Hair follicular keratinocyte (primary cell): Measurements from ENCODE around the gene OARD1. TPM values are rescaled to one million over a fixed set of nuclear protein-coding genes. Genes with fewer than 3 reads are reported as not detected.

Source experiments
- total RNA-seq: library from RNA; depleted of rRNA; stranded (reverse); fragments of >200 nt; gene quantifications from 2 replicates; pipeline ENCODE4 v1.2.3, GENCODE V29; 2015

The OARD1 gene, protein sequence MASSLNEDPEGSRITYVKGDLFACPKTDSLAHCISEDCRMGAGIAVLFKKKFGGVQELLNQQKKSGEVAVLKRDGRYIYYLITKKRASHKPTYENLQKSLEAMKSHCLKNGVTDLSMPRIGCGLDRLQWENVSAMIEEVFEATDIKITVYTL
- total RNA-seq: 10.2 and 16.3 TPM in 2 replicates

DNA sequence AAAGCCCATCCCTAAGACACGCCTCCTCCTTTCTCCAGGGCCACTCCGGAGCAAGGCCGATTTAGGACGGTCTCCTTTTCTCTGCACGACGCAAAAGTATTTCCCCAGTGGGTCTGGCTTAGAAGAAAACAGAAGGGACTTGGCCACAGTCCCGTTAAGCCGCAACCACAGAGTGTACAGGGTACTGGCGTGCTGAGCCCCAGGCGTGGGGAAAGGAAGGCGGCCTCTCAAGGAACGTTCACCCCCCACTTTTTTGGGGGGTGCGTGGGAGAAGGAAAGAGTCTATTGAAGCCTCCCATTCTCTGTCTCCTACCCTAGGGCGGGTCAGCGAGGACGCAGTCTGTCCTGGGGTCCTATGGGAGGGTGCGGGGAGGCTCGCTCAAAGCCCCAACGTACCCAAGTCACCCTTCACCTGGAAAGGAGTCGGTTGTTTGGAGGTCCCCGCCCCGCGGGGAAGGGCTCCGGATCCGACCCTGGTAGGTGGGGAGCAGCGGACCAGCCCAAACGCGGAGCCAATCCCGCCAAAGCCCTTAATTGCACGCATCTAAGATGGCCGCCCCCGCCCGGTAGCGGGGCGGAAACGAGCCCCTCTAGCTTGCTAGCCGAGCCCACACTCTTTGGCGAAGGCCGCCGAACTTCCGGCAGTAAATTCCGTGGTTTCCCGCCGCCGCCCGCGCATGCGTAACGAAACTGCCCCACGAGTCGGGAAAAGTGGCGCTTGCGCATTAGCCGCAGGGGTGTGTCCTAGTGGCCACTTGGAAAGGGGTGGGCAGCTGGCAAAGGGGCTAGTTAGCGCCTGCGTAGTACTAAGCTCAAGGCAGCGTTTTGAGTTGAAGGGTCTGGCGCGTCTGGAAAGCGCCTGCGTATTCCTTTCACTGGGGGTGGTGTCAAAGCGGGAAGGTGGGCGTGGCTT is at the start of gene OARD1:
TSS of gene OARD1 (minus strand) at position 434 of the 913 bp plus-strand sequence. CDS start 722 bp downstream, outside the sequence.

DNA sequence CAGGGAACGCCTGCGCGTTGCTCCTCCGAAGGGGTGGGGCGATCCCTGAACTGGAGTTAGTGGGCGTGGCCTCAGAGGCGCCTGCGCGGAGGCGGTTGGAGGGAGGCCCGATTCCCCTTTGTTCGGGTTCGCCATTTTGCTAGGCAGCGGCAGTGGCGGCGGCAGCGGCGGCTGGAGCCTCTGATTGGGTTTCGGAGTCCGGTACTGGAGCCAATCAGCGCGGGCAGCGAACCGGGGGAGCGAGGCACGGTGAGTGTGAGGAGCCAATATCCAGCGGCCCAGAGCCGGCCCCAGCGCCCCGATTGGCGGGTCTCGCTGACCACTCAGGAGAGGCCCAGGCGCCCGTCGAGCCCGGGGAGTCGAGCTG is 663 bp upstream of the OARD1 start, which contains the start of gene NFYA:
TSS of gene NFYA (plus strand) at position 139 of the 367 bp plus-strand sequence. CDS start 6,116 bp downstream, outside the sequence.

DNA sequence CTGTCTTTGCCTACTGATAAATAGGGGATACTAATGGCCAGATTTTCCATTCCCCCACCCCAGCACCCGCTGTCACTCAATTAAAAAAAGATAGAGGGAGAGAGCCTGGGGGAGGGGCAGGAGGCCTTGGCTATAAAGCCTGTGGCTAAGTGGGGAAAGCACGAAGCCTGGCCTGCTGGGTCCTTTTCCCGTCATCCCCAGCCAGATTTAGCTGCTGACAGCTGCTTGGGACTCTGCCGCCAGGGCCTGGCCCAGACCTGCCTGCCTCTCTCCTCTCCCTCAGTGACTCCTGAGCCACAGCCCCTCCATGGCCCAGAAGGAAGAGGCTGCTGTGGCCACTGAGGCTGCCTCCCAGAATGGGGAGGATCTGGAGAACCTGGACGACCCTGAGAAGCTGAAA is 19.1 kb downstream of the OARD1 start, which contains the start of gene APOBEC2:
TSS of gene APOBEC2 (plus strand) at position 162 of the 400 bp plus-strand sequence. CDS start at position 308, 146 bp downstream.

DNA sequence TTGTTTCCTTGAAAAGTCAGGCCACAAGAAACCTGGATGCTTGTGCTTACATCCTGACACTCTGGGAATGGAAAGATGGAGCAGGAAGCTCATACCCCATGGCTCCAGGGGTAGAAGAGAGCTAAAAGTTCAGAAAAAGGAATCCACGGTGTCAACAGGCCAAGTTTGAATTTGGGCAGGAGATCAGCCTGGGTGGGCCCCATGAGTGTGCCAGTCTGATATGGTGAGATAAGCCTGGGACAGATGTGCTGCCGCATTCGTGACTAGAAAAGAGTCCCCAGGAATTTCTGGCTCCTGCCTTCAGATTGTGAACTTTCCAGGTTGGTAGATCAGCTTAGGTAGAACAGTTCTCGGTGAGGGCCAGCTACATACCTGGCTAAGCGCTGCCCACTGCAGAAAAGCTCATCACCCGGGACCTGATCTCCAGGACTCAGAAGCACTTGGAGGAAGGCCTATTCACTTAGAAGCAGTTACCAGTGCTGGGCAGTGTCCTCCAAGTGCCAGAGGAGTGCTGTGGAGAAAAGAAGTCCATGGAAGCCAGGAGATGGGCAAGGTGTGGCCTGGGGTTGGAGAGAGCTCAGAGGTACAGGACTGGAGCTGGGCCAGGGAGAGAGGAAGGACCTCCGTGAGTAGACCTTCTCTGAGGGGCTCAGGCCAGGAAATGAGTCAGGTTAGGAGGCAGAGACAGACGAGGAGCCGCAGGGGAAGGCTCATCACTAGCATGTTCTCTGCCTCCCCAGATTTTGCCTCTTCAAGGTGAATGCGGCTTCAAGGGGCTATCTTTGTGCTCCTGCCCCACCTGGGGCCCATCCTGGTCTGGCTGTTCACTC is 29.7 kb downstream of the OARD1 start, which contains the start of gene TSPO2:
TSS of gene TSPO2 (plus strand) at position 242 of the 830 bp plus-strand sequence. CDS start at position 761, 519 bp downstream.

DNA sequence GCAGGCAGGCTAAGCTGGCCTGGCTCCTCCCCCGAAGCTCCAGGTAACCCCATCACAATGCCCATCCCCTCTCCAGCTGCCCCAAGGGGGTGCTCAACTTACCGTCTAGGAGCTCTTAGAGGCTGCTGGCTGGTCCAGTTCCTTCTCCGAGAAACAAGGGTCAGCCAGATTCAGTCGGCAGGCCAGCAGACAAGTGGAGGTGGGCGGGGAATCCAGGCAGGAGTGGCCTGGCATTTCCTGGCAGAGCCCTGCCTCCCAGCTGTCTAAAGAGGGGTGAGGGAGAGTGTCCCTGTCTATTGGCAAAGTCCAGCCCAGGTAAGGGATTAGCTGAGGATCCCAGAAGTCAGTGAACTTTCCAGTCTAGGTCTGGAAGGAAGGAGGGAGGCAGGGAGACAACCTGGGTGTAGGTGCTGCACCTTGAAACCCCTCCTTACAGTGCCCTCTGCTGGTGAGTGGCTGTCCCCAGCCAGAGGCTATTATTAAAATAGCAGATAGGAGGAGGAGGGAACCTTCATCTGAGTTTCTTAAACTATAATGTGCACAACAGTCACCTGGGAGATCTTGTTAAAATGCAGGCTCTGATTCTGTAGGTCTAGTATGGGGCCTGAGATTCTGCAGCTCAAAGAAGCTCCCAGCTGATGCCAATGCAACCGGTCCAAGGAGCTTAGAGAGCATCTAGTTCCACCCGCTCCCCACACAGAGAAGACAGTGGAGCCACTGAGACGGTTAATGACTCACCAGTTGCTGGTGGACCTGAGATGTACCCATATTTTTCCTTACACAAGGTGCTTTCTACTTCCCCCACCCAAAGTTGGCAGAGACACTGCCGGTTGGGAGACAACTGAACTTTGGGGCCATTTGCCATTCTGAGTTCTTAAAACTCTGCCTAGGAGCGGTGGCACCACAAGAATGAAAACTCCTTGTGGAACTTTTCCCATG is 32.8 kb downstream of the OARD1 start, which contains the start of gene UNC5CL:
TSS of gene UNC5CL (minus strand) at position 162 of the 939 bp plus-strand sequence. CDS start 4,147 bp downstream, outside the sequence.

Other genes starting within 250 kb of the OARD1 start
- gene UNC5CL, start 33.1 kb downstream of the OARD1 start, total RNA-seq: 0.27 and 0.62 TPM in 2 replicates
- gene TSPO2, start 29.9 kb downstream of the OARD1 start, total RNA-seq: not detected in 2 replicates
- gene APOBEC2, start 19.2 kb downstream of the OARD1 start, total RNA-seq: not detected in 2 replicates
- 12.7 and 13.7 TPM in 2 replicates for gene NFYA, start 618 bp upstream of the OARD1 start, total RNA-seq
- gene TREML1, start 82.0 kb upstream of the OARD1 start, total RNA-seq: 0.78 TPM in 1 of 2 replicates, not detected in the other
- 3.5 and 5.7 TPM in 2 replicates for gene TREM2, start 90.8 kb upstream of the OARD1 start, total RNA-seq
- gene TREML2, start 128.8 kb upstream of the OARD1 start, total RNA-seq: 0.08 and 0.23 TPM in 2 replicates
- not detected in 2 replicates for gene TREML4, start 156.0 kb upstream of the OARD1 start, total RNA-seq
- gene TREM1, start 214.3 kb upstream of the OARD1 start, total RNA-seq: 0.31 TPM in 1 of 2 replicates, not detected in the other